Measurements from ENCODE around the gene TMIE.
"Not testable (repeated sequence)": the region's sequence is repeated elsewhere in the genome, so short reads cannot be mapped to it uniquely, and the experiment has no call there.

TMIE gene

DNA sequence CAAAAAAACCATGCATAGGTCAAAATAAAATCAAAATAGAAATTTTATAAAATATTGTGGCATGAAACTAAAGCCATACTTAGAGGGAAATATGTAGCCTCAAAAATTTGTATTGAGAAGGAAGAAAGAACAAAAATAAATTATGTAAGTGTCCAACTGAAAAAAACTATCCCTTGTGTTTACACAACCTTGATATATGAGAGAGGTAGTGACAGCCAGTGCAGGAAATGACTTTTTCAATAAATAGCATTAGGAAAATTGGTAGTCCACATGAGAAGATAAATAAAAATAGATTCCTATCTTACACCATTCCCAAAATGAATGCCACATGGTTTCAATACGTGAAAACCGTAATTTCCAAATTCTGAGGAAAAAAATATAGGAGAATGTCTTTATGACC, 29.6 kb downstream of the TMIE start:
- TF ChIP-seq, protein P1, sequence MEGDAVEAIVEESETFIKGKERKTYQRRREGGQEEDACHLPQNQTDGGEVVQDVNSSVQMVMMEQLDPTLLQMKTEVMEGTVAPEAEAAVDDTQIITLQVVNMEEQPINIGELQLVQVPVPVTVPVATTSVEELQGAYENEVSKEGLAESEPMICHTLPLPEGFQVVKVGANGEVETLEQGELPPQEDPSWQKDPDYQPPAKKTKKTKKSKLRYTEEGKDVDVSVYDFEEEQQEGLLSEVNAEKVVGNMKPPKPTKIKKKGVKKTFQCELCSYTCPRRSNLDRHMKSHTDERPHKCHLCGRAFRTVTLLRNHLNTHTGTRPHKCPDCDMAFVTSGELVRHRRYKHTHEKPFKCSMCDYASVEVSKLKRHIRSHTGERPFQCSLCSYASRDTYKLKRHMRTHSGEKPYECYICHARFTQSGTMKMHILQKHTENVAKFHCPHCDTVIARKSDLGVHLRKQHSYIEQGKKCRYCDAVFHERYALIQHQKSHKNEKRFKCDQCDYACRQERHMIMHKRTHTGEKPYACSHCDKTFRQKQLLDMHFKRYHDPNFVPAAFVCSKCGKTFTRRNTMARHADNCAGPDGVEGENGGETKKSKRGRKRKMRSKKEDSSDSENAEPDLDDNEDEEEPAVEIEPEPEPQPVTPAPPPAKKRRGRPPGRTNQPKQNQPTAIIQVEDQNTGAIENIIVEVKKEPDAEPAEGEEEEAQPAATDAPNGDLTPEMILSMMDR (IDR thresholded peaks at IDR 0.05; ENCODE audit: low read depth, low read length, missing control alignments), result no peak
- DNase-seq (ENCODE audit: low read depth), result no peak
- H3K4me3 ChIP-seq (ENCODE audit: low read depth, low read length), result no peak overlapping the region
- in situ Hi-C loops (cut with HindIII; ENCODE audit: low sequenced_read_pairs), result no loop called here

GRCh38 chr3:46731795-46732194, 30.6 kb downstream of the TMIE start:
- DNase-seq (ENCODE audit: low read depth), result no peak
- no peak overlapping the region for H3K4me3 ChIP-seq (ENCODE audit: low read depth, low read length)
- in situ Hi-C loops (cut with HindIII; ENCODE audit: low sequenced_read_pairs), result no loop called here
- TF ChIP-seq, protein P1 (IDR thresholded peaks at IDR 0.05; ENCODE audit: low read depth, low read length, missing control alignments), result no peak

GRCh38 chr3:46733026-46733800, 32.0 kb downstream of the TMIE start:
- no peak overlapping the region for H3K4me3 ChIP-seq (ENCODE audit: low read depth, low read length)
- DNase-seq (ENCODE audit: low read depth), result no peak
- TF ChIP-seq, protein P1 (IDR thresholded peaks at IDR 0.05; ENCODE audit: low read depth, low read length, missing control alignments), result no peak
- in situ Hi-C loops (cut with HindIII; ENCODE audit: low sequenced_read_pairs), result no loop called here

DNA sequence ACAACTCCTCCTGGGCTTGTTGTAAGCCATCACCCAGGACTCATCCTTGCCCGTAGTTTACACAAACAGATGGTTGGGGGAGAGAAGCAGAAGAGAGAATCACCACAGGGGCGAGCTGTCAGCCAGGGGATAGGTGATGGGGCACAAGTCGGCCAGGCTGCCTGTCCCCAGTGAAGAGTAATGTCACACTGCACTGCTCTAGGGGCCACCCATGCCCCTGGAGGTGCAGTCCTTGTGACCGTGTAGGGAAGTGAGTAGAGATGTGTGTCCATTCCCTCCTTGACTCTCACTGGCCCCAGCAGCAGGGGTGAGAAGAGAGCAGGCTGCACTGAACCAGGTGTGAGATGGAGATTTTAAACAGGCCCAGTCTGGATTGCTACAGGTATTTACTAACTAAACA, 33.6 kb downstream of the TMIE start:
- TF ChIP-seq, protein P1 (IDR thresholded peaks at IDR 0.05; ENCODE audit: low read depth, low read length, missing control alignments), result no peak
- in situ Hi-C loops (cut with HindIII; ENCODE audit: low sequenced_read_pairs), result no loop called here

DNA sequence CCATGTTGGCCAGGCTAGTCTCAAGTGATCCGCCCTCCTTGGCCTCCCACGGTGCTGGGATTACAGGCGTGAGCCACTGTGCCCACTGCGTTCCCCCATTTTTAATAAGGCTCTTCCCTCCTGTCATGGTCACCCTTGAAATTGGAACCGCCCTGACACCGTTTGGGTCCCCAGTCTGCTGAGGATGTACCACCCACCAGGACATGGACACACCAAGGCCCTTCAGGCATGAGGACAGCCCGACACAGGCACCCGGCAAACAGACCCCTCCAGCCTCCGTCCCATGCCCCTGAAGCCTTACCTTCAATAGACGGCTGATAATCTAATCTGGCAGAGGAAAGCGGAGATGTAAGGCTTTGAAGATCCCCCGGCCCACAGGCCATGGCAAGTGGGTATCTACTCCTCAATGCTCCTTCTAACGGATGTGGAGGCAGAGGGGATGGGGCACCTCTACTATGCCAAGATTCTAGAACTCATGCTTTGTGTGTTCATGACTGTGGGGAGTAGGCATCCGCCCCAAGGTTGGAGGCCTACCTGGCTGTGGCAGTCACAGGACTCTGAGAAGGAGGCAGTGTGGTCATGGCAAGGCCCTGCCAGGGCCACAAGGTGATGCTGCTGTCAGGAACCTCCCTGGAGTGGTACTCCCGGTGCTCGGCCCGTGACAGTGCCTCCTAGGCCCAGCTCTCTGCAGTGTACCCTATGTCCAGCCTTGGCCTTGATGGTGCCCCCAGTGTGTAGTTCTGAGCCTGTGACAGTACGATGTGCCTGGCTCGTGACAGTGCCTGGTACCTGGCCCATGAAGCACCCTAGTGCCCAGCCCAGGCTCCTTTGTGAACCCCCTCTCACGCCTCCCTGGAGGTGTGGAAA, 35.0 kb downstream of the TMIE start:
- TF ChIP-seq, protein P1 (IDR thresholded peaks at IDR 0.05; ENCODE audit: low read depth, low read length, missing control alignments), result no peak
- no peak overlapping the region for H3K4me3 ChIP-seq (ENCODE audit: low read depth, low read length)
- DNase-seq (ENCODE audit: low read depth), result no peak
- in situ Hi-C loops (cut with HindIII; ENCODE audit: low sequenced_read_pairs), result no loop called here

More for the DNA sequence above, 33.6 kb downstream of the TMIE start:
- DNase-seq (ENCODE audit: low read depth), result no peak
- no peak overlapping the region for H3K4me3 ChIP-seq (ENCODE audit: low read depth, low read length)

- H3K4me3 ChIP-seq (ENCODE audit: low read depth, low read length), result no peak overlapping the region
- DNase-seq (ENCODE audit: low read depth), result no peak
- TF ChIP-seq, protein P1 (IDR thresholded peaks at IDR 0.05; ENCODE audit: low read depth, low read length, missing control alignments), result no peak
- in situ Hi-C loops (cut with HindIII; ENCODE audit: low sequenced_read_pairs), result no loop called here
Measured at GRCh38 chr3:46737329-46737731, 36.1 kb downstream of the TMIE start.

DNA sequence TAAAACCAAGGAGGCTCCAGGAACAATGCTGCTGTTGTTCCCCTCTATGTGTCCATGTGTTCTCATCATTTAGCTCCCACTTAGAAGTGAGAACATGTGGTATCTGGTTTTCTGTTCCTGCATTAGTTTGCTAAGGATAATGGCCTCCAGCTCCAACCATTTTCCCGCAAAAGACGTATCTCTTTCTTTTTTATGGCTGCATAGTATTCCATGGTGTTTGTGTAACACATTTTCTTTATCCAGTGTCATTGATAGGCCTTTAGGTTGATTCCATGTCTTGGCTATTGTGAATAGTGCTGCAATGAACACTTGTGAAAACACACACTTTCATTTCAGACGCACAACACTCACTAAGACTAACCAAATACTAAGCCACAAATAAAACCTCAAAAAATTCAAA, 38.4 kb downstream of the TMIE start:
- H3K4me3 ChIP-seq (ENCODE audit: low read depth, low read length); in situ Hi-C loops (cut with HindIII; ENCODE audit: low sequenced_read_pairs); DNase-seq (ENCODE audit: low read depth): not testable (repeated sequence)
